Stimulated activated CD8-positive, alpha-beta memory T cell treated with anti-CD3 and anti-CD28 coated beads, Interleukin-15, amount 100 ng/mL, for 24 hours (primary cell): ENCODE results near the gene CCDC124.
"Not testable (repeated sequence)": the region's sequence is repeated elsewhere in the genome, so short reads cannot be mapped to it uniquely, and the experiment has no call there.

Experiments
- DNase-seq: peaks from one replicate; pipeline ENCODE4 v3.0.0-alpha.2; 2020; ENCODE audit warnings: low read depth

The CCDC124 gene

GRCh38 chr19:17986569-17986968, 53.8 kb downstream of the CCDC124 start:
- not testable (repeated sequence) for DNase-seq

DNA sequence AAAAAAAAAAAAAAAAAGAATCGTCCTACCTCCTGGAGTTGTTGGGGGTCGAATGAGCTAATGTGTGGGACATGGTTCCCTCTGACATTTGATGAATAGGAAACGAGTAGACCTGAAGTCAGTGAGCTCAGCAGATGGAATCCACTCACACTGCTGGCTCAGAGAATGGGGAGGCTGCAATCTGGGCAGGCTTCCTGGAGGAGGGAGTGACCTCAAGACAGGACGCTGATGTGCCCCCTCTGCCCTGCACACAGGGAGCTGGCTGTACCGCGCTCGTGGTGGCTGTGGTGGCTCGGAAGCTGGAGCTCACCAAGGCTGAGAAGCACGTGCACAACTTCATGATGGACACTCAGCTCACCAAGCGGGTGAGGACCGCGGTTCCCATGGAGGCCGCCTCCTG, 55.3 kb downstream of the CCDC124 start:
- no peak for DNase-seq

GRCh38 chr19:17989425-17990094, 56.7 kb downstream of the CCDC124 start:
- no peak for DNase-seq

GRCh38 chr19:17993076-17993813, 60.4 kb downstream of the CCDC124 start:
- DNase-seq = no peak
